MM.1S (cell line): ENCODE measurements around the gene AQP5.

Experiments
- DNase-seq: peaks from one replicate; pipeline ENCODE4 v3.0.0-alpha.2; 2015
- H2AFZ ChIP-seq: fragments of 300-600 bp; sonication (generic); 2 replicates; pipeline ENCODE4 v1.6.0; 2016; ENCODE audit warnings: antibody characterized with exemption, low read length
- H3F3A ChIP-seq: fragments of 300-600 bp; sonication (generic); 2 replicates; pipeline ENCODE4 v1.6.1; 2016; ENCODE audit warnings: mild to moderate bottlenecking, antibody characterized with exemption, low read length, moderate library complexity, mixed read lengths; ENCODE audit not compliant: insufficient read depth
- H3K27ac ChIP-seq: fragments of 300-600 bp; sonication (generic); 2 replicates; pipeline ENCODE4 v1.5.1; 2016; ENCODE audit warnings: mild to moderate bottlenecking, low read length
- H3K27me3 ChIP-seq: fragments of 300-600 bp; sonication (generic); replicated peaks from 2 replicates; pipeline ENCODE4 v1.6.0; 2016; ENCODE audit warnings: low read length; ENCODE audit not compliant: insufficient read depth
- H3K36me3 ChIP-seq: fragments of 300-600 bp; sonication (generic); replicated peaks from 2 replicates; pipeline ENCODE4 v1.6.1; 2016; ENCODE audit warnings: mild to moderate bottlenecking, low read length, mixed read lengths; ENCODE audit not compliant: insufficient read depth
- H3K4me1 ChIP-seq: fragments of 300-600 bp; sonication (generic); 2 replicates; pipeline ENCODE4 v1.6.1; 2016; ENCODE audit warnings: low read length, mixed read lengths
- H3K4me2 ChIP-seq: fragments of 300-600 bp; sonication (generic); 2 replicates; pipeline ENCODE4 v1.6.0; 2016; ENCODE audit warnings: low read depth, low read length
- H3K4me3 ChIP-seq: fragments of 300-600 bp; sonication (generic); 2 replicates; pipeline ENCODE4 v1.5.1; 2016; ENCODE audit warnings: low read length, mixed read lengths
- H3K79me2 ChIP-seq: fragments of 300-600 bp; sonication (generic); 2 replicates; pipeline ENCODE4 v1.6.1; 2016; ENCODE audit warnings: mixed run types, low read length, mixed read lengths
- H3K9ac ChIP-seq: fragments of 300-600 bp; sonication (generic); 2 replicates; pipeline ENCODE4 v1.6.1; 2016; ENCODE audit warnings: low read length, mixed read lengths
- H3K9me2 ChIP-seq: fragments of 300-600 bp; sonication (generic); replicated peaks from 2 replicates; pipeline ENCODE4 v1.6.1; 2016; ENCODE audit warnings: mild to moderate bottlenecking, low read length, mixed read lengths; ENCODE audit not compliant: insufficient read depth
- H3K9me3 ChIP-seq: fragments of 300-600 bp; sonication (generic); replicated peaks from 2 replicates; pipeline ENCODE4 v1.6.1; 2016; ENCODE audit warnings: mild to moderate bottlenecking, low read length, mixed read lengths; ENCODE audit not compliant: insufficient read depth
- H4K20me1 ChIP-seq: fragments of 300-600 bp; sonication (generic); 2 replicates; pipeline ENCODE4 v1.6.1; 2016; ENCODE audit warnings: mild to moderate bottlenecking, low read length, moderate library complexity, mixed read lengths; ENCODE audit not compliant: insufficient read depth
- CTCF ChIP-seq: fragments of 300-600 bp; sonication (generic); IDR thresholded peaks from 2 replicates; pipeline ENCODE4 v1.5.1; 2016; ENCODE audit warnings: antibody characterized with exemption, low read length, mixed read lengths
- EZH2 ChIP-seq: fragments of 300-600 bp; sonication (generic); optimal IDR thresholded peaks from 2 replicates; pipeline ENCODE3; 2017; ENCODE audit warnings: low read depth, mild to moderate bottlenecking, antibody characterized with exemption, low read length, mixed read lengths
- EZH2phosphoT487 ChIP-seq: fragments of 300-600 bp; sonication (generic); IDR thresholded peaks from 2 replicates; pipeline ENCODE4 v1.6.1; 2018; ENCODE audit warnings: antibody characterized with exemption, low read length

Gene AQP5

GRCh38 chr12:49929581-49929980 lies 32.1 kb upstream of the AQP5 start:
- no peak for DNase-seq
- H3K27ac ChIP-seq = no peak overlapping the region
- H3K4me2 ChIP-seq = no peak overlapping the region
- H3F3A ChIP-seq = no peaks in the 10 kb centered on the region
- no peaks in the 10 kb centered on the region for H3K36me3 ChIP-seq
- no peak for TF ChIP-seq CTCF
- TF ChIP-seq EZH2phosphoT487 = no peak
- no peak for TF ChIP-seq EZH2
- no peak overlapping the region for H3K4me3 ChIP-seq
- no peak overlapping the region for H2AFZ ChIP-seq
- no peaks in the 10 kb centered on the region for H3K79me2 ChIP-seq
- H3K9me3 ChIP-seq = no peaks in the 10 kb centered on the region
- no peak overlapping the region for H3K9ac ChIP-seq
- H4K20me1 ChIP-seq = no peaks in the 10 kb centered on the region
- H3K4me1 ChIP-seq = no peaks in the 10 kb centered on the region
- no peaks in the 10 kb centered on the region for H3K27me3 ChIP-seq
- no peaks in the 10 kb centered on the region for H3K9me2 ChIP-seq

- DNase-seq = no peak
These were observed 31.0 kb upstream of the AQP5 start for GRCh38 chr12:49930515-49931288.

GRCh38 chr12:49932023-49932422 lies 29.6 kb upstream of the AQP5 start:
- no peak overlapping the region for H3K4me2 ChIP-seq
- no peak overlapping the region for H3K9ac ChIP-seq
- H4K20me1 ChIP-seq = no peaks in the 10 kb centered on the region
- no peak for TF ChIP-seq EZH2
- TF ChIP-seq CTCF = no peak
- no peak overlapping the region for H3K4me3 ChIP-seq
- H3K4me1 ChIP-seq = no peaks in the 10 kb centered on the region
- no peak overlapping the region for H2AFZ ChIP-seq
- no peaks in the 10 kb centered on the region for H3K27me3 ChIP-seq
- DNase-seq = no peak
- no peaks in the 10 kb centered on the region for H3K9me2 ChIP-seq
- H3K27ac ChIP-seq = no peak overlapping the region
- no peaks in the 10 kb centered on the region for H3K79me2 ChIP-seq
- H3K9me3 ChIP-seq = no peaks in the 10 kb centered on the region
- H3F3A ChIP-seq = no peaks in the 10 kb centered on the region
- H3K36me3 ChIP-seq = no peaks in the 10 kb centered on the region

More at GRCh38 chr12:49930515-49931288, 31.0 kb upstream of the AQP5 start:
- Histone ChIP-seq H3F3A (no peaks in the 10 kb centered on the region), H3K36me3 (no peaks in the 10 kb centered on the region), H3K4me1 (no peaks in the 10 kb centered on the region), H3K27ac (no peak overlapping the region), H4K20me1 (no peaks in the 10 kb centered on the region), H3K9me2 (no peaks in the 10 kb centered on the region), H3K4me3 (no peak overlapping the region), H3K27me3 (no peaks in the 10 kb centered on the region), H2AFZ (no peak overlapping the region), H3K4me2 (no peak overlapping the region), H3K9me3 (no peaks in the 10 kb centered on the region), H3K9ac (no peak overlapping the region), H3K79me2 (no peaks in the 10 kb centered on the region)
- TF ChIP-seq EZH2phosphoT487 (no peak), CTCF (no peak), EZH2 (no peak)
